GM06990 (cell line): ENCODE data around the gene HIP1.
"Not testable (repeated sequence)": the region's sequence is repeated elsewhere in the genome, so short reads cannot be mapped to it uniquely, and the experiment has no call there.

Experiments
- DNase-seq: peaks from one replicate; pipeline ENCODE4 v3.0.0-alpha.2; 2011; ENCODE audit not compliant: insufficient read length; ENCODE audit errors: extremely low read depth
- H3K27me3 ChIP-seq: replicated peaks from 2 replicates; pipeline ENCODE4 v1.6.0; 2011; ENCODE audit warnings: low read length; ENCODE audit not compliant: control insufficient read depth, insufficient read depth
- H3K36me3 ChIP-seq: 2 replicates; pipeline ENCODE4 v1.5.1; 2011; ENCODE audit warnings: low read length; ENCODE audit not compliant: control insufficient read depth, insufficient read depth
- H3K4me3 ChIP-seq: replicated peaks from 2 replicates; pipeline ENCODE4 v1.5.1; 2011; ENCODE audit warnings: low read depth, mild to moderate bottlenecking, control low read depth, low read length
- CTCF ChIP-seq: IDR thresholded peaks from 2 replicates; pipeline ENCODE4 v1.5.1; 2011; ENCODE audit warnings: low read length, control low read depth, mild to moderate bottlenecking, inconsistent platforms; ENCODE audit not compliant: insufficient read depth, poor library complexity, severe bottlenecking

Gene HIP1

GRCh38 chr7:75732016-75732521 is 6.7 kb downstream of the HIP1 start:
- DNase-seq: no peak
- Histone ChIP-seq H3K4me3 (no peak overlapping the region), H3K27me3 (no peaks in the 10 kb centered on the region), H3K36me3 (no peaks in the 10 kb centered on the region)
- TF ChIP-seq CTCF: no peak

GRCh38 chr7:75729851-75730274 is 8.9 kb downstream of the HIP1 start:
- DNase-seq: no peak
- TF ChIP-seq CTCF: no peak
- Histone ChIP-seq H3K27me3 (no peaks in the 10 kb centered on the region), H3K4me3 (no peak overlapping the region), H3K36me3 (no peaks in the 10 kb centered on the region)

GRCh38 chr7:75727881-75728593 is 10.7 kb downstream of the HIP1 start:
- no peak for DNase-seq
- Histone ChIP-seq H3K4me3 (no peak overlapping the region), H3K27me3 (no peaks in the 10 kb centered on the region), H3K36me3 (no peaks in the 10 kb centered on the region)
- no peak for TF ChIP-seq CTCF

- not testable (repeated sequence) for H3K27me3 ChIP-seq, DNase-seq, H3K4me3 ChIP-seq
These were observed 11.4 kb downstream of the HIP1 start for GRCh38 chr7:75727351-75727750.

GRCh38 chr7:75725306-75725705 is 13.4 kb downstream of the HIP1 start:
- Histone ChIP-seq H3K27me3 (no peaks in the 10 kb centered on the region), H3K36me3 (no peaks in the 10 kb centered on the region), H3K4me3 (no peak overlapping the region)
- TF ChIP-seq CTCF: no peak
- no peak for DNase-seq

More at GRCh38 chr7:75727351-75727750, 11.4 kb downstream of the HIP1 start:
- H3K36me3 ChIP-seq: not testable (repeated sequence)

- no peak for TF ChIP-seq CTCF
- DNase-seq: no peak
- H3K4me3 ChIP-seq: no peak overlapping the region
- H3K36me3 ChIP-seq: no peaks in the 10 kb centered on the region
- H3K27me3 ChIP-seq: no peaks in the 10 kb centered on the region
These were observed 15.3 kb downstream of the HIP1 start for GRCh38 chr7:75723444-75723843.
